Measurements from ENCODE around the gene LAG3. TPM values are rescaled to one million over a fixed set of nuclear protein-coding genes. Genes with fewer than 3 reads are reported as not detected.

LAG3 gene
- polyA plus RNA-seq, 3 donors from 2014 or later = 1.3 to 8.3 (median 1.6) TPM

DNA sequence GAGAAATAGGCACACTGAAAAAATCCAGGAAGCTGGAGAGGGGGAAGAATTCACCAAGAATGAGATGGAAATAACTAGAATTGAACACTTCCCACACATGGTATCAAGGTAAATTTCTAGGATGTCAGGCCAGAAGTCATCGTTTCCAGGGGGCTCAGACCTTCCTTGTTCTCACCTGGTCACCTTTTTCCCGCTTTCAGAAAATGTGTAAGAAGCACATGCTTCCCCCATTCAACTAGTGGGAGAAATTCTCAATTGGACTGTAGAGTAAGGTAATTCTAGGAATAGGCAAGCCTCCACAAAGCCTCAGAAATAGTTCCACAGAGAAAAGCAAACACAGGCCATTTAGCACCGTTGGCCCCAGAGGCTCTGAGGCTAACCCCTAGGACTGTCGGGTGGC, 8.9 kb upstream of the LAG3 start:
- Mint-ChIP-seq H3K36me3 (no peaks in the 10 kb centered on the region), H3K4me1 (peaks cover 26 to 31% of the 10 kb centered on the region in 2 donors), H3K4me3 (peak overlapping the region in 1 of 5 donors; percentile 13), H3K27ac (no peak overlapping the region), H3K9me3 (no peaks in the 10 kb centered on the region), H3K27me3 (ENCODE audit: low read depth in 3 of 3) (peaks cover 9 to 15% (median 14%) of the 10 kb centered on the region in 3 donors)
- no peak for DNase-seq

DNA sequence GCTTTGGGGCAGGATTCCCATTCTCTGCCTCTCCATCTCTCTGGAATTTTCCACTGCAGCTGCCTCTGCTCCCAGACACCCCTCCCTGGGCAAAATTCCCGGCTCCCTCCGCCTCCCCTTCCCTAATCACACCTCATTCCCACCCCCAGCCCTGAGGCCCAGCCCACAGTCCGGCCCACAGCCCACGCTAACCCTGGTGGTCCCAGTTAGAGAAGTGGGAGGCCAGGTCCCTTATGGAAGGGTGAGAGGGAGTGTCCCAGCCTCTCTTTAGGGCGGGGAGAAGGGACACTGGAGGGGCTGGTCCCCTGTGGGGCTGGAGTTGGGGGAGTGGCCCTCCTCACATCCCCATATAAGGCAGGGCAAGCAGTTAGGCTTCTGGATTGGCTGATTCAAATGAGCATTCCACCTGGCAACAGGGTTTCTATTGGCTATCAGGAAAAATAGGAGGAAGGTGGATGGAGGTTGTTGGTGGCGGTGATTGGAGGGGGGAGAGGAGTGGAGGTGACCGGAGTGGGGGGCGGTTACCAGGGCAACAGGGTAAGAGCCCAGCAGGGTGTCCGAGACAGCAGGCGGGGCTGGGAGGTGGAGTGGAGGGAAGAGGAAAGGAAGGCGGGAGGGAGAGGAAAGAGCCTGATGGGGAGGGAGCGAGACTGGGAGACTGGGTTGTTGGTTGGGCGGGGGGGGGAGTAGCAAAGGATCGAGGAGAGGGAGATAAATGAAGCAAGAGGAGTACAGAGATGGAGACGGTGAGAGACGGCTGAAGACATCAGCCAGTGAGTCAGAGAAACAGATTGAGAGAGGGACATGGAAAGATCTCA, 8.1 kb upstream of the LAG3 start:
- H3K4me1 Mint-ChIP-seq = peaks cover 26 to 31% of the 10 kb centered on the region in 2 donors
- peak overlapping the region in 2 of 6 donors; percentile 53 to 60 for H3K27ac Mint-ChIP-seq
- H3K4me3 Mint-ChIP-seq = peak overlapping the region; percentile 42 to 84 (median 63)
- peaks cover 13 to 16% (median 15%) of the 10 kb centered on the region in 3 donors for H3K27me3 Mint-ChIP-seq (ENCODE audit: low read depth in 3 of 3)
- peak; percentile 70 to 77 (median 71) for DNase-seq
- H3K36me3 Mint-ChIP-seq = no peaks in the 10 kb centered on the region
- H3K9me3 Mint-ChIP-seq = no peaks in the 10 kb centered on the region

GRCh38 chr12:6765048-6765633, 7.2 kb upstream of the LAG3 start:
- no peak for DNase-seq
- peaks cover 13 to 18% (median 15%) of the 10 kb centered on the region in 3 donors for H3K27me3 Mint-ChIP-seq (ENCODE audit: low read depth in 3 of 3)
- peaks cover 26 to 31% of the 10 kb centered on the region in 2 donors for H3K4me1 Mint-ChIP-seq
- peak overlapping the region; percentile 76 to 86 (median 80) for H3K4me3 Mint-ChIP-seq
- H3K36me3 Mint-ChIP-seq = no peaks in the 10 kb centered on the region
- no peaks in the 10 kb centered on the region for H3K9me3 Mint-ChIP-seq
- H3K27ac Mint-ChIP-seq = peak overlapping the region in 4 of 6 donors; percentile 43 to 67 (median 52)

DNA sequence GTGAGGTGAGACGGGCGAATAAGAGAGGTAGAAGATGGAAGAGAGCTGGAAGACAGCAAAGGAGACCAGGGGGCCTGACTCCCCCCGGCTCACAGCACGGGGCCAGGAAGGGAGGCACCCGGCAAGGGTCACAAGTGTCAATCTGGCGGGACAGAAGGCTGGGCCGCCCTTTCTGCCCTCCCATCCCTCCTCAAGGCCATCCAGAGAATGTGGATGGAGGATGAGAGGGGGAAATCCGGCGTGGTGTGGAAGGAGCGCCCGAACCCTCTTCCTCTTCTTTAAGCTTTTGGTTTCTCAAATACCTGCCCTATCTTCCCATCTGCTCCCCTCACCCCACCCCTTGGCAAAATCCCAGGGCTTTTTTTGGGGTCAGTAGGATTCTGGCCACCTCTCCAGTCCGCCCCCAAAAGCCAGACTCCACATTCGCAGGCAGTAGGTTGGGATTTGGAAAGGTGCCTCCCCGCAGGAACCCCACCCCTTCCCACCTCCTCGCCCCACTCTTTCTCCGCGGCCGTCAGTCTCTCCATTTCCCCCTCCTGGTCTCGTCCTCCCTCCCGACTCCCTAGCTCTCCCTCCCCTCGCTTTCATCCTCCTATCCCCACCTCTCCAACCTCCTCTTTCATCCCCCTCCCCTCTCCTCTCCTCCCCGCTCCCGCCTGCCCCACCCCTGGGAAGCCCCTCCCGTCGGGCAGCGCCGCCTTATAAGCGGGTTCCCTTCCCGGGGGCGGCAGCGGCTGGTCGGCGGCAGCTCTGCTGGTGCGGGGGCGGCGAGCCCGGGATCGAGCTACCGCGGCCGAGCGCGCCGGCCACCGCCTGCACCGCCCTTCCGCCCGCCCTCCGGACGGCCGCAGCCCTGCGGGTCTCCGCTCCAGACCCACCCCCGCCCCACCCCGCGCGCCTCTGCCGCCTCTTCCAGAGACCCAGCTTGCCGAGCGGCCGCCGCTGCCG, 6.4 kb upstream of the LAG3 start, which contains the start of gene PTMS:
Gene PTMS, plus strand, starts transcription at position 730 of the 948 bp plus-strand sequence. CDS start 343 bp downstream, outside the sequence.
- Mint-ChIP-seq H3K4me1 (peaks cover 26 to 31% of the 10 kb centered on the region in 2 donors), H3K27me3 (ENCODE audit: low read depth in 3 of 3) (peaks cover 14 to 19% (median 15%) of the 10 kb centered on the region in 3 donors), H3K9me3 (no peaks in the 10 kb centered on the region), H3K4me3 (peak within 1 kb of the TSS; percentile 80 to 88 (median 86)), H3K36me3 (no peaks in the 10 kb centered on the region), H3K27ac (peak within 1 kb of the TSS in 4 of 6 donors; percentile 30 to 83 (median 46))
- DNase-seq = no peak

- Mint-ChIP-seq H3K36me3 (no peaks in the 10 kb centered on the region), H3K4me1 (peaks cover 26 to 31% of the 10 kb centered on the region in 2 donors), H3K27ac (peak overlapping the region in 1 of 6 donors; percentile 83), H3K4me3 (peak overlapping the region; percentile 62 to 88 (median 86)), H3K9me3 (no peaks in the 10 kb centered on the region), H3K27me3 (ENCODE audit: low read depth in 3 of 3) (peaks cover 14 to 19% (median 18%) of the 10 kb centered on the region in 3 donors)
- peak; percentile 52 to 55 (median 53) for DNase-seq
These were observed 5.5 kb upstream of the LAG3 start for GRCh38 chr12:6766651-6767349.

- H3K9me3 Mint-ChIP-seq = no peaks in the 10 kb centered on the region
- peak overlapping the region; percentile 62 to 88 (median 86) for H3K4me3 Mint-ChIP-seq
- peak overlapping the region in 2 of 6 donors; percentile 55 to 83 for H3K27ac Mint-ChIP-seq
- no peaks in the 10 kb centered on the region for H3K36me3 Mint-ChIP-seq
- peaks cover 26 to 31% of the 10 kb centered on the region in 2 donors for H3K4me1 Mint-ChIP-seq
- no peak for DNase-seq
- H3K27me3 Mint-ChIP-seq (ENCODE audit: low read depth in 3 of 3) = peaks cover 17 to 19% (median 18%) of the 10 kb centered on the region in 3 donors
These were observed 4.7 kb upstream of the LAG3 start for GRCh38 chr12:6767353-6768319.

DNA sequence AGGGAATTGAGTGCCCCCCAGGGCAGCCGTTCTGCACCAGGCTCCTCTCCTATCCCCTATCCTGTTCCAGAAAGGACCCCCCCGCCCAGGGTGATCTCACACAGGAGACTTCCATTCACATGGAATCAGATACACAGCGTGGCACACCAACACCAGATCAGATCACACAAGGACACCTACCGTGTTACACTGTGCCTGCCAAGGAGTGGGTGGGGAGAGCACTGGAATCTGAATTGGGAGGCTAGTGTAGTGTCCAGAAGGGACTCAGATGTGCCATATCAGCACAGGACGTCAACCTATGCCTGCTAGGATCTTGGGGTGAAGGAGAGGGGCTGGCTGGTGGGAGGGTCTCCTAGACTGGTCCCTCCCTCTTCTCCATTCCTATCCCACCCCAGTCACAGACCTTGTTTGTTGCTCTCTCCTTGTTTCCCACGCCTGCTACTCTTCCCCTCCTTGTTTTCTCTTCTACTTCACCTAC, 3.8 kb upstream of the LAG3 start:
- peaks cover 26 to 31% of the 10 kb centered on the region in 2 donors for H3K4me1 Mint-ChIP-seq
- H3K9me3 Mint-ChIP-seq = no peaks in the 10 kb centered on the region
- peak overlapping the region in 1 of 6 donors; percentile 30 for H3K27ac Mint-ChIP-seq
- no peaks in the 10 kb centered on the region for H3K36me3 Mint-ChIP-seq
- H3K4me3 Mint-ChIP-seq = peak overlapping the region in 3 of 5 donors; percentile 6 to 64 (median 41)
- no peak for DNase-seq
- peaks cover 18 to 19% (median 18%) of the 10 kb centered on the region in 3 donors for H3K27me3 Mint-ChIP-seq (ENCODE audit: low read depth in 3 of 3)

GRCh38 chr12:6768990-6769389, 3.3 kb upstream of the LAG3 start:
- peaks cover 25 to 29% of the 10 kb centered on the region in 2 donors for H3K4me1 Mint-ChIP-seq
- H3K9me3 Mint-ChIP-seq = no peaks in the 10 kb centered on the region
- peaks cover 16 to 18% (median 18%) of the 10 kb centered on the region in 3 donors for H3K27me3 Mint-ChIP-seq (ENCODE audit: low read depth in 3 of 3)
- peak overlapping the region in 1 of 6 donors; percentile 25 for H3K27ac Mint-ChIP-seq
- no peaks in the 10 kb centered on the region for H3K36me3 Mint-ChIP-seq
- peak overlapping the region in 3 of 5 donors; percentile 12 to 64 (median 13) for H3K4me3 Mint-ChIP-seq
- DNase-seq = no peak

GRCh38 chr12:6769666-6770065, 2.7 kb upstream of the LAG3 start:
- no peak for DNase-seq
- no peak overlapping the region for H3K27ac Mint-ChIP-seq
- H3K4me1 Mint-ChIP-seq = peaks cover 20 to 22% of the 10 kb centered on the region in 2 donors
- no peaks in the 10 kb centered on the region for H3K9me3 Mint-ChIP-seq
- H3K4me3 Mint-ChIP-seq = no peak overlapping the region
- H3K36me3 Mint-ChIP-seq = no peaks in the 10 kb centered on the region
- H3K27me3 Mint-ChIP-seq (ENCODE audit: low read depth in 3 of 3) = peaks cover 12 to 18% (median 14%) of the 10 kb centered on the region in 3 donors

DNA sequence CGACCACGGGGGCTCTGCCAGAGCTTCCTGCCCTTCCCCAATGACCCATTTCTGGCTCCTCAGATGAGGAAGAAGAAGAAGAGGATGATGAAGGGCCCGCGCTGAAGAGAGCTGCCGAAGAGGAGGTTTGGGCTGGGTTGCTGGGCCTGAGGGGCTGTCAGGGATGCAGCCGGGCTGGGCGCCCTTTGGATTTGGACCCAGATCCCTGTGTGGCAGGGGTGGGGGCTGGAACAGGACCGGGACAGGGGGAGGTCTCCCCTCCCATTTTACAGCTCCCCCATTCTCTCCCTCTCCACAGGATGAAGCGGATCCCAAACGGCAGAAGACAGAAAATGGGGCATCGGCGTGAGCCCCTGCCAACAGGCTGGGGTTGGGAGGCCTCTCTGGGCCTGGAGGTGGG, 2.2 kb upstream of the LAG3 start:
- Mint-ChIP-seq H3K27me3 (ENCODE audit: low read depth in 3 of 3) (peaks cover 12 to 18% (median 14%) of the 10 kb centered on the region in 3 donors), H3K4me1 (peaks cover 18 to 22% of the 10 kb centered on the region in 2 donors), H3K36me3 (no peaks in the 10 kb centered on the region), H3K9me3 (no peaks in the 10 kb centered on the region), H3K4me3 (no peak overlapping the region), H3K27ac (no peak overlapping the region)
- DNase-seq = no peak

DNA sequence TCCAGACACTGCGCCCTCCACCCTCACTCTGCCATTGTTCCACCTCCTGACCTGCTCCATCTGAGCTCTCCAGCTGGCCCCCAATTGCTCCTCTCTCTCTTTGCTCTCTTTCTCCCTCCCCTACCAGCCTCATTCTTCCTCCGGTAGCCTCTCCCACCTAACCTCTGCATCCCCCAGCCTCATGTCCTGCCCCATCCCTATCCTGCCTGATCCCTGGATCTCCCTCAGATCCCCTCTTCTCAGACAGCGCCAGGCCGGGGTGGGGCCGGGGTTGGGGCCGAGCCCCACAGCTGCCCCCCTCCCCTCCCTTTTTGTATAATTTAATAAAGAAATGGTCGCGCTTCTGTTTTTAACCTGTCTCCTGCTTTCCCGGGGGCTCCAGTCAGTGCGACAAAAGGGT, 1.7 kb upstream of the LAG3 start:
- Mint-ChIP-seq H3K27me3 (ENCODE audit: low read depth in 3 of 3) (peaks cover 9 to 17% (median 12%) of the 10 kb centered on the region in 3 donors), H3K27ac (no peak overlapping the region), H3K4me3 (no peak overlapping the region), H3K9me3 (no peaks in the 10 kb centered on the region), H3K36me3 (no peaks in the 10 kb centered on the region), H3K4me1 (peaks cover 13 to 17% of the 10 kb centered on the region in 2 donors)
- no peak for DNase-seq

GRCh38 chr12:6771091-6771495, 1.2 kb upstream of the LAG3 start:
- no peaks in the 10 kb centered on the region for H3K9me3 Mint-ChIP-seq
- peaks cover 10 to 13% of the 10 kb centered on the region in 2 donors for H3K4me1 Mint-ChIP-seq
- peaks cover 7 to 17% (median 10%) of the 10 kb centered on the region in 3 donors for H3K27me3 Mint-ChIP-seq (ENCODE audit: low read depth in 3 of 3)
- H3K36me3 Mint-ChIP-seq = no peaks in the 10 kb centered on the region
- no peak overlapping the region for H3K27ac Mint-ChIP-seq
- DNase-seq = no peak
- H3K4me3 Mint-ChIP-seq = no peak overlapping the region

All from immature natural killer cell (primary cell).